Airway epithelial cell (primary cell): ENCODE results near the gene TDRD3. TPM values are rescaled to one million over a fixed set of nuclear protein-coding genes. Genes with fewer than 3 reads are reported as not detected.

Experiments
- total RNA-seq: library from RNA; depleted of rRNA; stranded (reverse); fragments of >200 nt; gene quantifications from 2 replicates; pipeline ENCODE4 v1.2.3, GENCODE V29; 2015

Gene TDRD3
- 9.1 and 10.6 TPM in 2 replicates for total RNA-seq

DNA sequence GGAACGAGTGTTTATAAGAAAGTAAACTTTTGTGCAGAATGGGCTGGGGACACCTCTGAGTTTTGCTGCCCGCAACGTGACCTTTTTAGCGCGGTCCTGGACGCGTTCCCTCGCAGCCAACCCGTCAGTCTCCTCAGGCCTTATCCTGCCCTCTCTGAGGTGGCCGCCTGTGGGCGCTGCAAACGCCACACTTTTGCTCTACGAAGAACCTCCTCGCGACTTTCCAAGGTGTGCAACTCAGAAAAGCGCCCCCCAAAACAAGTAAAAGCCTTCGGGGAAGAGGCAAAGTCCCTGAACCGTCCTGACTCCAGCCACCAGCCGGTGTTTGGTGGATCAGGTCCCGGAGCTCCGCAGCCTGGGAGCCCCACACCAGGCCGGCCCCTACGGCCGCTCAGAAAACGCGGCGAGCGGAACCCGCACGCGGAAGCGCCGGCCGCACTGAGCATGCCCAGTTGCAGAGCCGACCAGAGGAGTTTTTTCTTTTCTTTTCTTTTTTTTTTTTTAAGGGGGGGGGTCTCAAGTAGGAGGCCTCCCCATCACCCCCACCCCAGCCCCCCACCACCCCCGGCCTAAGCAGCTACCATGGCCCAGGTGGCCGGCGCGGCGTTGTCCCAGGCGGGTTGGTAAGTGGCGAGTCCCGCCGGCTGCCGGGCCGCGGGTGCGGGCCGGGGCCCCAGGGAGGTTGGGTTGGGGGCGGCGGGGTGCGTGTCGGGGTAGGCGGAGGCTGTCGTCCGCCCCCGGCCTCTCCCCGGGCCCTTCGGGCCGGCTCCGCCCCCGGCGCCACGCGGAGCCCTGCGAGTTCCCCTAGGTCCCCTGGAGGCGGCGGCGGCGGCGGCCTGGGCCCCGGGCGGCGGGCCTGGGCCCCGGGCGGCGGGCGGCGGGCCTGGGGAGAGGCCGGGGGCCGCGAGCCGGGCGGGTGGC, at the start of gene TDRD3:
TSS of gene TDRD3 (plus strand) at position 438 of the 921 bp plus-strand sequence. CDS start at position 583, 145 bp downstream.

Other genes starting within 250 kb of the TDRD3 start
- gene DIAPH3, start 233.3 kb upstream of the TDRD3 start, total RNA-seq, result 10.2 and 13.2 TPM in 2 replicates